ENCODE measurements around the gene POLR2I. TPM values are rescaled to one million over a fixed set of nuclear protein-coding genes. Genes with fewer than 3 reads are reported as not detected.

POLR2I gene
- polyA plus RNA-seq, 4 donors, result 43.2 to 61.0 (median 48.4) TPM

DNA sequence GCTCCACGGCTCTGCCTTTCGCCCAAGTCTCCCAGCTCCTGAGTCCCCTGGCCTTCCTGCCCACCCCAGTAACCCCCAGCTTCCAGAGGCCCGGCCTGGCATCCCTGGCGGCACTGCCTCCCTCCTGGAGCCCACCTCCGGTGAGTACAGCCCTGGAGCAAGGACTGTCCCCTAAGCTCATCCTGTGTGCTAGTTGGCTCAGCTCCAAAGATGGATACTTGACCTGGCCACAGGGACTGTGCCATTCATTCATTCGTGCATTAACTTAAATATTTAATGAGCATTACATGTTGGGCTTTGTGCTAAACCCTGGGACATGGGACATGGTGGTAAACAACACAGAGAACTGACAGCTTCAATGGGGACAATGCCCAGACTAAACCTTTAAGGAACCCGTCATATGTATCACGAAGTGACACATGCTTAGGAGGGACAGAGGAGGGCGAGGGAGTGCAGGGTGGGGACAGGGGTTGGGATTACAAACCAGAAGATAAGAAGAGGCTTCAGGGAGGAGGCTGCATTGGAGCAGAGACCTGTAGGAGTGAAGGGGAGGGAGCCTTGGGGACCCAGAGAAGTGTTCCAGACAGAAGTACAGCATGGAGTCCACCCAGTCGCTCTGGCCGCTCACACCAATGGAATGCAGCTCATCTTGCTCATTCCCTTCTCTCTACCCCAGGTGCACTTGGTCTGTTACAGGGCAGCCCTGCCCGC, 10.7 kb downstream of the POLR2I start:
- DNase-seq (ENCODE audit: low read depth in 4 of 4, low spot score in 3 of 4), result no peak

DNA sequence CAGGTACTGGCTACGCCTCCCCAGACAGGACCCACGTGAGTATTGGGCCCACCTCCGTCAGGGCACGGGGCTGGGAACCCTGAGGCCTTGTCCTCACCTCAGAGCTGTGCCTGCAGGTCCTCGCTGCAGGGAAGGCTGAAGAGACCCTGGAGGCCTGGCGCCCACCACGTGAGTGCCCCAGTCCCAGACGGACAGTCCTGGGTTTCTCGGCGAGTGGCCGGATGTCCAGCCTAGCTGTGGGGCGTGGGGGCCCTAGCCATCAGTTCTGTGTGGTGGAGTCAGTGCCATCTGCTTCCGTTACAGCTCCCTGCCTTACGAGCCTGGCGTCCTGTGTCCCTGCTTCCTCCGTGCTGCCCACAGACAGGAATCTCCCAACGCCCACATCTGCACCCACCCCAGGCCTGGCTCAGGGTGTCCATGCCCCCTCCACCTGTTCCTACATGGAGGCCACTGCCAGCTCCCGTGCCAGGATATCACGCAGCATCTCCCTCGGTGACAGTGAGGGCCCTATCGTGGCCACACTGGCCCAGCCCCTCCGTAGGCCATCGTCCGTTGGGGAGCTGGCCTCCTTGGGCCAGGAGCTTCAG, 11.5 kb downstream of the POLR2I start:
- no peak for DNase-seq (ENCODE audit: low read depth in 4 of 4, low spot score in 3 of 4)

DNA sequence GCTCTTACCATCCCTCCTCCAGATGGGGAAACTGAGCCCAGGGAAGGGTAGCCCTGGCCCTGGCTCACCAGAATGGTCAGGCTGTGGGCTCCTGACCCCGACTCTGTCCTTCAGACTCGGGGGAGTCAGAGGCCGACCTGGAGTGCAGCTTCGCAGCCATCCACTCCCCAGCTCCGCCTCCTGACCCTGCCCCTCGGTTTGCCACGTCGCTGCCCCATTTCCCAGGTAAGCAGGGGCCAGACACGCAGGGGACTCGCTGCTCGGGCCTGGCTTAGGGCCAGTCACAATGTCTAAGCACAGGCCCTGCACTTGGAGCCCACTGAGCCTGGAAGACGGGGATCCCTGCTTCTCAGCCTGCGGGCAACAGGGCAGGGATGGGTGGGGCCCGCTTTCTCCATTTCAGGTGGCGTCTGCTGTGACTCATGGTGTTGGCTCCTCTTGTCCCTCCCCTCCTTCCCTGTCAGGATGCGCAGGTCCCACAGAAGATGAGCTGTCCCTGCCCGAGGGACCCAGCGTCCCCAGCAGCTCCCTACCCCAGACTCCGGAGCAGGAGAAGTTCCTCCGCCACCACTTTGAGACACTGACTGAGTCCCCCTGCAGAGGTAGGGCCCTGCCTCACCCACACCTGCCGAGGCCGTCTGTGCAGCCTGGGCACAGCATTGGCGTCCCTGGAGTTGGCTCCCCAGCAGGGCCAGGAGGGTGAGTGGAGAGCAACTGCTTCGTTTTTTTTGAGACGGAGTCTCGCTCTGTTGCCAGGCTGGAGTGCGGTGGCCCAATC, 12.9 kb downstream of the POLR2I start:
- no peak for DNase-seq (ENCODE audit: low read depth in 4 of 4, low spot score in 3 of 4)

DNA sequence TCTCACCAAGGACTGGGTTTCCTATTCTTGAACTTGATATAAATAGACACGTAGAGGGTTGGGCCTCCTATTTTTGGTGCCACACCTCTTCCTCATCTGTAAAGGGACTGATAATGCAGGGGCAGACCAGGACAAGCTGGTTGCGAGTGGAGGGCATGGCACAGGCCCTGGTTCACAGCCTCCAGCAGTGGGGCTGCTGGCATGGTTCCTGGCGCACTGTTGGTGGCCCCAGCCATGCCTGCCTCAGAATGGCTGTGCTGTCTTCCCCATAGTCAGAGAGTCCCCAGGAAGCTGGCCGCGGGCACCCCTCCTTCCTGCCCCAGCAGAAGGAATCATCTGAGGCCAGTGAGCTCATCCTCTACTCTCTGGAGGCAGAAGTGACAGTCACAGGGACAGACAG, 14.2 kb downstream of the POLR2I start:
- DNase-seq (ENCODE audit: low read depth in 4 of 4, low spot score in 3 of 4), result no peak

DNA sequence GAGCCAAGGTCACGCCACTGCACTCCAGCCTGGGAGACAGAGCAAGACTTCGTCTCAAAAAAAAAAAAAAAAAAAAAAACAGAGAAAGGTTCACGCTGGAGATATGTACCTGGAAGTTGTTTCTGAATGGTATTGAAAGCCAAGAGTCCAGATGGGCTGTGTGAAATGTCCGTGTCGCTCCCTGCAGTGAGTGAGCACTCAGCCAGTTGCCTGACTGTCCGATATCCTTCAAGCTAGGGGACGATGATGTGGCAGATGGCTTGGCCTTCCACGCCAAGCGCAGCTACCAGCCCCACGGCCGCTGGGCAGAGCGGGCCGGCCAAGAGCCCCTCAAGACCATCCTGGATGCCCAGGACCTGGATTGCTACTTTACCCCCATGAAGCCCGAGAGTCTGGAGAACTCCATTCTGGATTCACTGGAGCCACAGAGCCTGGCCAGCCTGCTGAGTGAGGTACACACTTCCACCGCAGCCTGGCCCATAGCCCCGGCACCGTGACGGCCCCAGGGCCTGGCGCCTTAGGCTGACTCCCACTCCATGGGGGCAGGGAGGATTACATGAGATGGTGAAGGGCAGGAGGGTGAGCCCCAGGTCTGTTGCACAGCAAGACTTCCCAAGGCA, 15.4 kb downstream of the POLR2I start:
- no peak for DNase-seq (ENCODE audit: low read depth in 4 of 4, low spot score in 3 of 4)

DNA sequence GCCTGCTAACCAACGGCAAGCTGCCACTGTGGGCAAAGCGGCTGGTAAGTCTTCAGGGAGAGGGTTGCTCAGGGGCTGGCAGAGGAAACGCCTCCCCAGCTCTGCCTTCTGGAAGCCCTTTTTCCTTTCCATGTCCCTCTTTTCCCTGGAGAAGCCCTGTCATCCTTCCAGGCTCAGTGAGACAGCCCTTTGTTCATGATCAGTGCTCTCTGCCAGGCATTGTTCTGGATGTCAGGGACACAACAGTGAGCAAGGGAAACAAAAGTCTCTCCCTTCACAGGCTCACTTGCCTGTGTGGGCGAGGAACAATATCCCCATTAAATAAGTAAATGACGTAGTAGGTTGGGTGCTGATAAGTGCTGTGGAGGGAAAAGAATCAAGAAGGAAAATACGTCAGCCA, 17.6 kb downstream of the POLR2I start:
- DNase-seq (ENCODE audit: low read depth in 4 of 4, low spot score in 3 of 4), result no peak

DNA sequence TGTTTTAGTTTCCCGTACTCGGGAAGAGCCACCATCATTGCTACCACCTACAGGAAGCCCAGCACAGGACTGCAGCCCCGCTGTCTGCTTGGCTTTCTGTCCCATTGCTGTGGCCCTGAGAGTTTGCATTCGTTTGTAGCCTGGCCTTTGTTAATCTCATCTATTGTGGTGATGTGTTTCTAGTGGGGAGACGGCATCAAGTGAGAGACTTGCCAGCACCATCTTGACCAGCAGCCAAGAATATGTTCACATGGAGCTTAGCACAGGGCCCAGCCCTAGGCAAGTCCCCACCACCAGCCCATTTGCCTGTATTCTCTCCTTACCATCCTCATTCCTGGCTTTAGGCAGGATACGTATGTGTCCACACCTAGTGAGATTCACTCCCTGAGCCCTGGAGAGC, 21.0 kb downstream of the POLR2I start:
- DNase-seq (ENCODE audit: low read depth in 4 of 4, low spot score in 3 of 4), result no peak

DNA sequence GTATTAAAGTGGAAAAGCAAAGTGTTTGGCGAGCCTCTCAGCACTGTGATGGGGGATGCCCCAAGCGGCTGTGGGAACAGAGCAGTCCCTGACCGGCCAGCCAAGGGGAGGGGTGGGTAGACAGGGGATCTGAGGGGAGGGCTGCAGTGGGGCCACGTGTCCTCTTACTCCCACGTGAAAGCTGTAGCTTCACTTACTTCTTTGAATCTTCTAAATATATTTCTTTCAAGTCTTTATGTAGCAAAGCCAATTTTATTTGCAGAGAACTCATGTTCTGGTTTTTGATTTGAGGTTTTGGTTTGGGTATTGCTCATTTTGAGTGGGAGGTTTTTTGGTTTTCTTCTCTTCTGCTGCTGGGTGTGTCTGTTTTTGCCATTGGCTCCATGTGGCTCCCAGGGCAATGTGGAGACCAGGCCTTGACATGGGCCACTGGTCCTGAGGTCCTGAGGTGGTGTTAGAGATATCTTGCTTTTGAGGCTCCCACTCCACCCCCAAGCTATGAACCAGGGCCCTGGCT, 21.5 kb downstream of the POLR2I start:
- no peak for DNase-seq (ENCODE audit: low read depth in 4 of 4, low spot score in 3 of 4)

DNA sequence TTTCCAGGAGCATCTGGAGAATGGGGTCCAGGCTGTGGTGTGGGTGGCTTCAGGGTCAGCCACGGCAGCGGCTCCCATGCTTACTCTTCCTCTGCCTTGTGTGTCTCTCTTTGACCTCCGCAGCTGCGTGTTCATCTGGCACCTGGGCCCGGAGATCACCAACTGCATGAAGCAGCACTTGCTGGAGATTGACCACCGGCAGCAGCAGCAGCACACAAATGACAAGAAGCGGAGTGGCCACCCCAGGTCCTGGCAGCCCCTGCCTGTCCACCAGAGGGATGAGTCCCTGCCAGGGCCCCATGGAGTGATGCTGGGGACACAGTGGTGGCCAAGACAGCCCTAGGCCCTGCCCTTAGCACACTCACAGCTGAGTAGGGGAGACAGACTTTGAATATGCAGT, 22.1 kb downstream of the POLR2I start:
- DNase-seq (ENCODE audit: low read depth in 4 of 4, low spot score in 3 of 4), result no peak

DNA sequence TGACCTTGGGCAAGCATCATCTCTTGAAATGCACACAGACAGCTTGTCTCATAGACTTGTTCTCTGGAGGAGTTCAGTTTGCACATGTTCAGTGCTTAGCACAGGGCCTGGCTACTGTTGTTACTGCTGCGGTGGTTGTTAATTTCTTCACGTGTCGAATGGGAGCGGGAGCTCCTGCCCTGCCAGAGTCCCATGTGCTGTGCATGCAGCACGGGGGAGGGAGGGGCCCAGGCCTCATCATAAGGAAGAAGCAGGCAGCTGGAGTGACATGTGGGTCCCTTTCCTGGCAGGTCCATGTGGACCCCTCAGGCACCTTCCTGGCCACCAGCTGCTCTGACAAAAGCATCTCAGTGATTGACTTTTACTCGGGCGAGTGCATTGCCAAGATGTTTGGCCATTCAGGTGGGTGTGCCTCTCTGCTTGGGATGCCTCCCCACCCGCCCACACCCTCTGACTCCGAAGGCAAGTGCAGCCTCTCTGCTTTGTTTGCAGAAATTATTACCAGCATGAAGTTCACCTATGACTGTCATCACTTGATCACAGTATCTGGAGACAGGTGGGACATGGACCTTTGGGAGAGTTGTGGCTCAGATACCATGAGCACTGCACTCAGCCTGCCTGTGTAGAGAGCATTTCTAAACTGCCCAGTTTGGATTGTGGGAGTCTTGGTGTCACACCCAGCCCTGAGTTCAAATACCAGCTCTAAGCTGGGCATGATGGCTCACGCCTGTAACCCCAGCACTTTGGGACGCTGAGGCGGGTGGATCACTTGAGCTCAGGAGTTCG, 23.6 kb downstream of the POLR2I start:
- no peak for DNase-seq (ENCODE audit: low read depth in 4 of 4, low spot score in 3 of 4)

DNA sequence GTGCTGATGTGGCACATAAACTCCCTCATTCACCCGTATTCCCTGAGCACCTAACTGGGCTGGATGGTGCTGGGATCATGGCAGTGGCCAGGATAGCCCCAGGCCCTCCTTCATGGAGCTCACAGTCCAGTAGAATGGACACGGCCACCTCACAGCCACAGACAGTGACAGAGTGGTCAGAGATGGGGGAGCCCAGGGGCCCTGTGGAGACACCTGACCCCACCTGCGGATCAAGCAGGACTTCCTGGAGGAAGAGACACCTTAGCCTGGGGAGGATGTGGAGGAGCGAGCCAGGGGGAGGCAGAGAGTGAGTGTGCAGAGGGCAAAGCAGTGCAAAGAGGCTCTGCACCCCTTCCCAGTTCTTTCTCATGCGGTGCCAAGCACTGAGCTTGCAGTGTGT, 24.8 kb downstream of the POLR2I start:
- no peak for DNase-seq (ENCODE audit: low read depth in 4 of 4, low spot score in 3 of 4)

DNA sequence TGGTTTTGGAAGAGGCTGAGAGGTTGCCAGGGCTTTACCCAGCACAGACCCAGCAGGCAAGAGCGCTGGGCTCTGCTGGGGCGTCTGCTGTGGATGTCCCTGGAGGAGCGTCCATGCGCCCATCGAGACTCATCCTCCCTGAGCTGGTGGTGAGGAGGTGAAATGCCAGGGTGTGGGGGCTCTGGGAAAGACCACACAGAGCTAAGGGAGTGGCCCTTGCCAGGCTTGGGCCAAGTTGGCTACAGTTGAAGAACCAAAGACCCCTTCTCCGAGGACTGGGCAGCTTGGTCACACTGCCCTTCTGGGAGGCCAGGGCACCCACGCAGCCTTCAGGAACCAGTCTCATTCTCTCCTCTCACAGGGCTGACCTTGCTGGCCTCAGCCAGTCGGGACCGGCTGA, 28.3 kb downstream of the POLR2I start:
- no peak for DNase-seq (ENCODE audit: low read depth in 4 of 4, low spot score in 3 of 4)

DNA sequence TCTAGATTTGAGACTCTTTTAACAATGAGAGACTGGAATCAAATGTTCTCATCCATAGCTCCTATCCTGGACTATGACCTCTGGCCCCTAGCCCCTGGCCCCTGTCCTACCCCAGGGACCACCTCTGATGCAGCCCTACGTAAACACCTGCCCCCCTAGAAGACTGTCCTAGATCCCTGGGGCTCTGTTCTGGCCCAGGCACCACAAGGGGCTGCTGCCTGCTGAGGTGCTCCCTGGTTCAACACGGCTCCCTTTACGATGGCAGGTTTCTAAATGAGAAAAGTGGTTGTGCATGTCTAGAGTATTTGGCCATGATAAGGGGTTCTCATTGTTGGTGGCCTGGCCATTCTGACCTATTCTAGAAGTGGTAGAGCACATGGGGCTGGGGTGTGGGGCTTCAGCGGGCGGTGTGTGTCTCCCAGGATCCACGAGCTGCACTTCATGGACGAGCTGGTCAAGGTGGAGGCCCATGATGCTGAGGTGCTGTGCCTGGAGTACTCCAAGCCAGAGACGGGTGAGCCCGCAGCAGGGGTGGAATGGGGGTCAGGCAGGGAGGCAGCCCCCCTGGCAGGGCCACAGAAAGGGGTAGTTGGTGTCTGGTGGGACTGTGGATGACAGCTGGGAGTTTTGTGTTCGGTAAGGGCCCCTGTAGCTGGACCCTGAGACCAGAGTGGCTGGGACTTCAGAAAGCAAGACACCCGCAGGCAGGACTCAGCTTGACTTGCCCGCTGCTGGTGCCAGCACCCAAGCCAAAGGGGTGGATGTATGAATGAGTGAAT, 30.3 kb downstream of the POLR2I start:
- DNase-seq (ENCODE audit: low read depth in 4 of 4, low spot score in 3 of 4), result no peak

DNA sequence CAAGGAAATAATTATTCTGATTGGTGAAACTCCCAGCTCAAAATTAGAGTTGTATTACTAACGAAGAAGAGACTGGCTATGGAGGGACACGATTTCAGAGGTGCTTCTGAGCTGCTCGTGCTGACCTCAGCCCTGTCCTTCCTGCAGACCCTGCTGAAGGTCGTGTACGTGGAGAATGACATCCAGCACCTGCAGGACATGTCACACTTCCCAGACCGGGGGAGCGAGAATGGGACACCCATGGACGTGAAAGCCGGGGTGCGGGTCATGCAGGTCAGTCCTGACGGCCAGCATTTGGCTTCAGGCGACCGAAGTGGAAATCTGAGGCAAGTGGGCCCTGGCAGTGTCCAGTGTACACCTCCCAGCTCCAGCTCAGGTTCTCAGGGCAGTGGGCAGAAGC, 31.8 kb downstream of the POLR2I start:
- DNase-seq (ENCODE audit: low read depth in 4 of 4, low spot score in 3 of 4), result no peak

DNA sequence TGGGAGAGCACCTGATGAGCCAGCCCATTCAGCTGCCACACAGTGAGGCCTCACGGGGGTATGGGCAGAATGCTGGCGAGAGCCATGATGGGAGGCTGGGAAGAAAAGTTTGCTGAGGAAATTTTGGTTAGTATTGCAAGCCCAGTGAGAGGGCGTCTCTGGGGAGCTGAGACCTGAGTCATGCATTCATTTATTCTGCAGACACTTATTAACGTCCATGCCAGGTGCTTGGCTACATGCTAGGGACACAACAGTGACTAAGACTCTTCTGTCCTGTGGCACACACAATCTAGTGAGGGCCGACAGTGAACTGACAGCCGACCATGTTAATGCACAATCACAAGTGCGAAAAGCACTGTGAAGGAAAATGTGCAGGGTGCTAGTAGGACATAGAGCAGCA, 32.8 kb downstream of the POLR2I start:
- no peak for DNase-seq (ENCODE audit: low read depth in 4 of 4, low spot score in 3 of 4)

DNA sequence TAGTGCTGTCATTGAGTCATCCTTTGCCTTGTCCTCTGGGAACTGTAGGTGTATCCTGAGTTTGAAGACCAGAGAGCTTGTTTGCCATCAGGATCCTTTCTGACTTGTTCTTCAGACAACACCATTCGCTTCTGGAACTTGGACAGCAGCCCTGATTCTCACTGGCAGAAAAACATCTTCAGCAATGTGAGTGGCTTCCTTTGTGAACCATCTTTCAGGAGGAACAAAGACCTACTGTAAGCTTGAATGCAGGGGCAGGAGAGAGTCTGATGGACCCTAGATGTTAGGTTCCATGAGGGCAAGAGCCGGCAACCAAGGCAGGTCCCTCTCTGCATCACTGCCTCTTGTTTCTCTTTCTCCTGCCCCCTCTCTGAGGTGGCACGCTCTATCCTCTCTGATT, 33.3 kb downstream of the POLR2I start:
- no peak for DNase-seq (ENCODE audit: low read depth in 4 of 4, low spot score in 3 of 4)

DNA sequence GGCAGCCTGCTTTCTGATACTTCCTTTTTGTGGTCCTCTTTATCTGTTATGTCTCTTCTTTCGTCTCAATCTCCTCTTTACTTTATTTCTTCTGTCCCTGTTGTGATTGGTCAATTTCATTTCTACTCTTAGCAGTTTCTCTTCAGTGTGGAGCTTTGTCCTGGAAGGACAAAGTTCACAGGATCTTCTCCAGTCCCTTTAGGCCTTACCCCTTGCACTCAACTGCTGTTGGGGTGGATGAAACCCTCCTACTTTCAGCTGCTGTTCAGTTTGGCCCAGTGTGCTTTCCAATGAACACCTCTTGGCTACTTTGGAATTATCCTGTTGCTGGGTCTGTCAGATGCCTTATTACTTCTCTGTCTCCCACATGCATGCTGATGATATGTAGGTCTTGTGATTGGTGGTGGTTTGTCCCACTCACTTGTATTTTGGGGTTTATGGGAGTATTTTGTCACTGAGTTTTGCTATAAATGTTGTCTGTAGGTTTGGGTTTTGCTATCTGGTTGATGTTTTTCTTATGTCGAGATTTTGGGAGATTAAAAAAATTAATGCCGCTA, 35.2 kb downstream of the POLR2I start:
- no peak for DNase-seq (ENCODE audit: low read depth in 4 of 4, low spot score in 3 of 4)

DNA sequence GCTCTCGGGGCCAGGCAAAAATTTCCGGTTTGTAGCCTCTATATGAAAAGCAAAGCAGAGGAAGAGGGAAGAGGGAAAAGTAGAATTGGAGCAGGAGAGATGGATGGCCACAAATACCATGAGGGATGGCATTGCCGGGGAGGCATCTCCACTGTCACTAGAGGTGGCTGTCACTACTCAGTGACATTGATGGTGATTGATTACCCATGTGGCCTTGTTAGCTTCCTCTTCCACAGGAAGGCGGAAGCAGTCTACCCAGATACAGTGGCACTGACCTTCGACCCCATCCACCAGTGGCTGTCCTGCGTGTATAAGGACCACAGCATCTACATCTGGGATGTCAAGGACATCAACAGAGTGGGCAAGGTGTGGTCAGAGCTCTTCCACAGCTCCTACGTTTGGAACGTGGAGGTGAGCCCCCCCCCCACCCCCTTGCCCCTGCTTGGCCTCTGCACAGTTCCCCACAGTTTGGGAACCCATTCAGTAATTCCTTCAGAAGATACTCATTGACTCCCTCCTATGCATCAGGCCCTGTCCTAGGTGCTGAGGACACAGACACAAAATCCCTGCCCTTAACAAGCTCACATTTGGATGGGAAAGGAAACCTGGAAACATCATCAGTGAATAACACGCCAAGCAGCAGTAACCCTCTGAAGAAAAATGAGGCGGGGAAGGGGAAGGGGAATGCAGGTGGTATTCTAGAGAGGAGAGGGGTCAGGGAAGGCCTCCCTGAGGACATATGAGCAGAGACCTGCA, 41.4 kb downstream of the POLR2I start:
- DNase-seq (ENCODE audit: low read depth in 4 of 4, low spot score in 3 of 4), result no peak

DNA sequence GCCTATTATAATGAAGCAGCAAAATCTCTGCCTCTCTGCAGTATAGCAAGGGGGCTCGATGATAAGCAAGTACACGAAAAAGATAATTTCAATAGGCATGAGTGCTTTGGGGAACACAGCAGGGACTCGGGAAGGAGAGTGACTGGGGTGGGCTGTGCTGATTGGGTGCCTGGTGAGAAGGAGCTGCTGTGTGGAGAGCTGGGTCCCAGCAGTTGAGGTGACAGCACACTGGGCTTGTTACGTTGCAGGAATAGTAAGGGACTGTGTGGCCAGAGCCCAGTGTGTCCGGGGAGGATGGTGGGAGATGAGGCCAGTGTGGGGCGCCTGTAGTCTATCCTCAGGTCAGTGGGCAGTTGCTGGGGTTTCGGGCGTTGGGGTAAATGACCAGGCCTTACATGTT, 42.6 kb downstream of the POLR2I start:
- no peak for DNase-seq (ENCODE audit: low read depth in 4 of 4, low spot score in 3 of 4)

All from right renal pelvis (tissue), 4 donors.